NCI-H1105 (cell line): ENCODE results near the gene RBM44.
"Not testable (repeated sequence)": the region's sequence is repeated elsewhere in the genome, so short reads cannot be mapped to it uniquely, and the experiment has no call there.

ENCODE experiments used
- DNase-seq: peaks from one replicate; lab custom pipeline; 2025; lab: John Stamatoyannopoulos, UW

The RBM44 gene, protein sequence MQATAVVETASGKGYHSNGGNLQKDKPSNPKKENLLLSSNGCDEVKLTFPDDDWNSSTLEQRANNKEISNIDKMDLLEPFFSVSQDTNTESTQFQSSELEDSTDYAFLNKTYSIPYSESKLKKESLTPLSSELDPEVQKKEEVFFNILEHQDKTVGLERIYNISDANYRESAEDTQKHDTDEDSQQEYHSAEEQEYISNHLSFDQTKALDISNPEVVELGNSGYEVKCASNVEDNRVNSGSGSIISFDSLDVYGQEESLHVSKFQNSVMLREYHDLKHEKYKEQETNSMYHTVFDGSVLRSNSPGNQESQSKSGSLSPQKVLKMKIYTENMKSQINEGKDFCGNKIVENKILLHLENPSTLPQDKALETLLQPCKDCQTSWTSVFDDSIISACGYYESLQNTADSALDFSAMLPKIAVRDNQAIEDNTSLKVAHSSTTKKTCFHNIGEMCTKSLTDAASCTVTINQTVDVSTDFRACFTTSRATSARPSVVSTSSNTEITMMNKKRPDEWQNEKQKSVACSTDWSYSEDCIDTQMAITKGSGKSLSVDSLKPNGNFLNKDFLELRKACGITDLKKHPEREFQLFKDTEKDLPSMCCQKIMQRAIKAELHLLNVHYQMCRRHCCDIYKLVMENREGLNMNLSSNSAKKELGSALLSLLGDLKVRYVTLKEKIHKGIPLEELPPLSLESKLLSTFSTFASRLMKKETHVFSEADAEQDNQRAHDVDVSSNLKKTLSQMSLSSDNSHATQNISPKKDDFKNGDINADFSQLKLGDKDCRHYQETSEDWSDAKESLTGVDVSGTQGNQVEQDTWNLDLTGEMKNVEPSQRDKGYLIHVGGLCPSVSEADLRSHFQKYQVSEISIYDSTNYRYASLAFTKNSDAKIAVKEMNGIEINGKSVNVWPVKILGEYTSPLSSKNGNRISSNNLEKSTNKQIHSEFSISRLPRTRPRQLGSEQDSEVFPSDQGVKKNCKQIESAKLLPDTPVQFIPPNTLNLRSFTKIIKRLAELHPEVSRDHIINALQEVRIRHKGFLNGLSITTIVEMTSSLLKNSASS

DNA sequence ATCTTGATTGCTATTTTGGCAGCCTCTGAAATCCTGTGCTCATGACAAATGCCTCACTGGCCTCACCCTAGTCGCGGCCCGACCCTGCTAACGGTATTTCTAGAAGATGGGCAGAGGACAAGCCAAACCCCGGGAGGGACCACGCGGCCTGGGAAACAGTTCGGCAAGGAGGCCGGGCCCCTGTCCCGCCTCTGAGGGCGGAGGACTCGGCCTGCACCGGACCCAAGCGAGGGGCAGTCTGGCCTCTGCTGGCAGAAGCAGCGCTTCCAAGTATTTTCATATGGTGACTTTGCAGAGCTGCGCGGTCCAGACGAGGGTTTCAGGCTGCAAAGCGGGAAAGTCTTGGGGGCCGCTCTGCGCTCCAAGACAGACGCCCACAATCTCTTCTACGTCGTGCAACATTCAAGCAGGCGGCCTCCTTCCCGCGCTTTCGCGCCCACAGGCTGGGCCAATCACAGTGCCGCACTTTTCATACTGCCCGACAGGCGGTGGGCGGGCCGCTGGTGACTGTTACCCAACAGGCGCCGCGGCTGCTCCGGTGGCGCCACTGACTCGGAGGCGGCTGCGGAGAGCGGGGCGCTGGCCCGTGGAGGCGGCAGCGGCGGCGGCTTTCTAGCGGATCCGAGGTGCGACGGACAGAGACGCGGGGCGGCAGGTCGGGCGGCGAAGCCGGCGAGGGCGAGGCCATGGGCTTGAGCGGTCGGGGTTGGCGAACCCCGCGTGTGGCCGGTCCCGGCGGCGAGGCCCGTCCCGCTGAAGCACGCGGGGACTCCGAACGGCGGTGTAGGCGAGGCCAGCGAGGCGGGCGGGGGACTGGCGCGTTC lies at the start of gene RBM44:
Gene RBM44, plus strand, starts transcription at position 544 of the 824 bp plus-strand sequence. CDS start 14,831 bp downstream, outside the sequence.
- no peak for DNase-seq

DNA sequence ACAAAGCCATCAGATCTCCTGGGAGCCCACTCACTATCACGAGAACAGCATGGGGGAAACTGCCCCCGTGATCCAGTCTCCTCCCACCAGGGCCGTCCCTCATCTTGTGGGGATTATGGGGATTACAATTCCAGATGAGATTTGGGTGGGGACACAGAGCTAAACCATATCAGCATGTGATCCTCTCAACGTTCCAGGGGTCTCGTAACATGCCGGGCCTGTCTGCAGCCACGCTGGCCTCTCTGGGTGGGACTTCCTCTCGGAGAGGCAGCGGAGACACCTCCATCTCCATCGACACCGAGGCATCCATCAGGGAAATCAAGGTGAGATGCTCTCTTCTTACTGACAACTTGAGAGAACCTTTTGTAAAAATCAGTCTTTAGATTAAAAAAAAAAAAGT lies 49.6 kb upstream of the RBM44 start:
- no peak for DNase-seq

DNA sequence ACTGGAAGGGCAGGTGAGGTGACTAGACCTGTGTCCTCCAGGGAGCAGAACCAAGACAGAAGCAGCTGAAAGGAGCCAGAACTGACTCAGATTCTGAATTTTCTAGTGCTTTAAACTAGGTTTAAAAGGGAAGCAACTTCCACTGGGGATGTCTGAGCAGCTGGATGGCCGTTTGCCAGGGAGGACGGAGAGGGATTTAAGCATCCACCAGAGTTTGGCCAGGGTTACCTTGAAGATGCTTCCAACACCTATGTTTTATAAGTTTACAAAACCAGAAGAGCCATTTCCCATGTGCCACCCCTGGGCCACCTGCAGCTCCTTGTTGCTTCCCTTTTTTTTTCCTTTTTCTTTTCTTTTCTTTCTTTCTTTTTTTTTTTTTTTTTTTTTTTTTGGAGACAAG lies 48.6 kb upstream of the RBM44 start:
- DNase-seq: no peak

DNA sequence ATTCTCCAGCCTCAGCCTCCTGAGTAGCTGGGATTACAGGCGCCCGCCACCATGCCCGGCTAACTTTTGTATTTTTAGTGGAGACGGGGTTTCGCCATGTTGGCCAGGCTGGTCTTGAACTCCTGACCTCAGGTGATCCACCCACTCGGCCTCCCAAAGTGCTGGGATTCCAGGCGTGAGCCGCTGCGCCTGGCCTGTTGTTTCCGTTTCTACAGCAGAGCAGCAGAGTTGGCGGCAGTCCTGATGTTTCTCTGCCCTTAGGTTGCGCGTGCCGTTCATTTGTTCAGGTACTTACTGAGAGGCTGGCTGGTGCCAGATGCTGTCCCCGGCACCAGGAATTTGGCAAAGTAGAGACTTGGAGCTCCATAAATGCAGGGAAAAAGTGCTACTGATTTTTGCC lies 48.1 kb upstream of the RBM44 start:
- DNase-seq: not testable (repeated sequence)

DNA sequence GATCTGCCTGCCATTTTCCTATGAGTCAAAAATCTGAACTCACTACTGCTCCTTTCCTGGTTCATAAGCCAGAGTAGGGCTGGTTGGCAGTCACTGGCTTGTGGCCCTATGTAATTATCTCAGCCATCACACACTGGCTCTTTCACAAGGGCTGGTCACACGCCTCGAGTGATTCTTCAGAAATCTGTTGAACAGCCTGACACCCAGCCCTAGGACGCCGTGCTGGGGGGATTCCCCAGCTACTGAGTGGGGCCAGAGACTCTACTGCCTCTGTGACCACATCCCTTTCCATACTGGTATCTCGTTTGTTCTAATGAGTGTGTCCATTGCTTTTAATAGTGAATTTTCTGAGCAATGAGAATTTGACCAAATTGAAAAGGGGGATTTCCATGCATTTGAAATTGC lies 45.8 kb upstream of the RBM44 start:
- DNase-seq: no peak

DNA sequence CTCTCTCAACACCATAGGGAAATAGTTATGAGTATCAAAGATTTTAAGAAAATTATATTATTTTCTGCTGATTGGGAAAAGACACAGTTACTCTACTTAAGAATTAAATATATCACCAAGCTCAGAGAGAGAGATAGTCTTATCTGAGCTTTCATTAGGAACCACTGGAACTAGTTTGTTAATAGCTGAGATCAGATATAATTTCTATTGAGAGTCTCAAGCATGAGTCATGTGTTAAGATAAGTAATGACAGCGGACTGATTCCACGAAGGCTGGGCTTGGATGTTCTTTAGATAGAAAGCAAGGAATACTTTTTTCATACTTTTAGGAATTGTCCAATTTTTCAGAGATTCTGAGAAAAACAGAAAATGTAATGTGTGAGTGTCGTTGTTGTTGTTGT lies 44.4 kb upstream of the RBM44 start:
- DNase-seq: no peak

DNA sequence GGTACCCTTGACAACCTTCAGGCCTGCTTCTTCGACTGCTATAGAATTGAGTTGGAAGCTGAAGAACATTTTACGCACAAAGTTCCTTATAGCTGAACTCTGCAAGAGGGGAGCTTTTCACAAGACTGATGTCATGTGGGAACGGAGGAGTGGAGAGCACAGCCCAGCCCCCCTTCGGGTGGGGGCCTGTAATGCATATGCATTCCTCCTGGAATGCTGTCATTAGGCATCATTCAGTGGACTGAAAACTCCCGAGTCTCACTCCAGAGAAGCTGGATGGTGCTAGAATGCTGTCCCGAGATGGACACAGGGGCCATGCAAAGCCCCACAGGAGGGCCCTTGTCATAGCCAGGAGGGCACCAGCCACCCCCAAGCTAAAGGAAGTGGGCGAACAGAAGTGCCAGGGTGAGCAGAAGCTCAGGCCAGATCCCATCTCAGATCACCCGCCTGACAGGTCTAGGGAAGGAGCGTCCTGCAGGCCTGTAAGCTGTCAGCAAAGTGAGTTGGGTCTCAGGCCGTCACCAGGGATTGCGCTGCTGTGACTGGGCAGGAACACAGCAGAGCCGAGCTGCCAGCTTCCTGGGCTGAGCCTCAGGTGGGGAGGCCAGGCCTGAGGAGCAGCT lies 43.8 kb upstream of the RBM44 start:
- no peak for DNase-seq

DNA sequence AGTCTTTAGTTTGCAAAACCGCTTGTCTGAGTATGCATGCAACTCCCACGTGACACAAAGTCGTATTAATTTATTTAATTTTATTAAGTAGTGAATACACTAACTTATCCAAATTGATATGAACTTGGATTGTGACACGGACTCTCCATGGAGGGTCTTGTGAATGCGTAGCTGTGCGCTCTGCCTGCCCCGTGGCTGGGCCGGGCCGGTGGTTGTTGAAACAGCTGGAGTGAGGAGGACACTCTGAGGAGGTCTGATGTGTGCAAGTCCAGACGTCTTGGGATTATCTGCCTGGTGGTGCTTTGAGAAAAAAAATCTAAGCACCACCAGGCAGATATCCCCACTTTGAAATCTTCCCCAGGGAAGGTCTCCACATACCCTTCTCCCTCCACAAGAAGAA lies 41.0 kb upstream of the RBM44 start:
- no peak for DNase-seq

DNA sequence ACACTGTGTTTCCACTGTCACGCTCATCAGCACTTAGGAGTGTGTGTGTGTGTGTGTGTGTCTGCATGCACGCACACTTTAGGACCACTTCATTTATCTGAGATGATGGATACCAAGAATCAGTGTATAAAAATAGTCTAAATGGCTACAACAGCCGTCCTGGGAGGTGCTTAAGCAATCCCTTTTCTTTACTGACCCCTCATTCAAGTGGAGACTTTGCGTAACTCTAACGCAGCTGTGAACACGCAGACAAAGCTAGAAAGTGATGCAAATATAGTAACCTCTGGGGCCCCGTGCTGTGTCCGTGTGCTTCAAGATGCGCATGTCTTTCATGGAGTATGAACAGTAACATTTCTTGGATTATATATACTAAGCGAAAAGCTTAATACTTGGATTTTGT lies 40.4 kb upstream of the RBM44 start:
- DNase-seq: no peak

DNA sequence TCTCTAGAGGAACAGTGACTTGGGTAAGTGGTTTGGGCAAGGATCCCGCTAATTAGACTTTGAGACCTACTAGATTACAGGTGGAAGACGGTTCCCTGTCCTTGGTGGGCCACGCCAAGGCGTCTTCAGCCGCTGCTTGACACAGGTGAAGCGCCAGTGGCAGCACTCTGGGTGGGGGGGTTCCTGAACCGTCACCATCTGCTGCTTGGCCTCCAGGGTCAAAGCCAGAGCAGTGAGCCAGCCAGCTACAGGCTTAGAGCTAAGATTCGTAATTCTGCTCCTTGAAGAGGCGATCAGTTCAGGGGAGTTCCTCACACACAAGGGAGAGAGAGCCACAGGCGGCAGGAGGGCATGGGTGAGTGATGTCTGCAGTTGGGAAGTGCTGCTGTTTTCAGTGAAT lies 39.4 kb upstream of the RBM44 start:
- no peak for DNase-seq

DNA sequence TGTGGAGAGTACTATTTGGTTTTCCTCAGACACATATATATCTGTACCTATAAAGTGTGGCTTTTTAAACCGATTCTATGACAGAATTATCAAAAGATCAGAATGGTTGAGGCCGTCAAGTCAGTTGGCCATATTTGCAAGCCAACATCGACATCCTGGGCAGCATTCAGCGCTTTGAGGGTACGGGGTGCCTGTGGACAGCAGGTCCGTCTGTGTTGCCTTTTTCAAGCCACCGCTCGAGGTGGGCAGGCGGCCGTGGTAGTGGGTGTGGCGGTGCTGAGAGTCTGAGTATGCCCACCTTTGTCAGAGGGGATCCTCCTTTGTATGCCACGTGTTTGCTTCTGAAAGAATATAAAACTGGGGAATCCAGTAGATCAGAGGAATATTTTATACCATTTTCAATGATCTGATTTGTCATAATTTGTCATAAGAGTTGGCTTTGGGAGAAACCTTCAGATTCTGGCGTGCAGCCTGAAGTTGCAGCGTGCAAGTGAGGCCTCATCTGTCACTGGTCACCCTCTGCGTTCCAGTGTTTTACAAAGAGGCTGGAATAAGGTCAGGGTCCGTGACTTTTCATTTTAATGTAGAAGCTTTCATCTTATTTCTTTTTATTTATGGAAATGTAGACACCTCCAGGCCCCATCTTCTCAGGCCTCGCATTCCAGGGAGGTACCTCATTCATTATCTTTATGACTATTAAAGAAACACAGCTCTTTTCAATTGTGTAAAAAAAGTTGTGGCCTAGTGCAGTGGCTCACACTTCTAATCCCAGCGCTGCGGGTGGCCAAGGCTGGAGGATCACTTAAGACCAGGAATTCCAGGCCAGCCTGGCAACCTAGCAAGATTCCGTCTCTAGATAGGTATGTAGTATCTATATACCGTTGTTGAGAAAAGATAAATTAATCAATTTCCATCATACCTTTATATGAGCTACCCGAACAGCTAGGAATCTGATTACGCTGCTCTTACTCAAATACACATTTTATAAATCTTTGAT lies 37.8 kb upstream of the RBM44 start:
- DNase-seq: no peak

DNA sequence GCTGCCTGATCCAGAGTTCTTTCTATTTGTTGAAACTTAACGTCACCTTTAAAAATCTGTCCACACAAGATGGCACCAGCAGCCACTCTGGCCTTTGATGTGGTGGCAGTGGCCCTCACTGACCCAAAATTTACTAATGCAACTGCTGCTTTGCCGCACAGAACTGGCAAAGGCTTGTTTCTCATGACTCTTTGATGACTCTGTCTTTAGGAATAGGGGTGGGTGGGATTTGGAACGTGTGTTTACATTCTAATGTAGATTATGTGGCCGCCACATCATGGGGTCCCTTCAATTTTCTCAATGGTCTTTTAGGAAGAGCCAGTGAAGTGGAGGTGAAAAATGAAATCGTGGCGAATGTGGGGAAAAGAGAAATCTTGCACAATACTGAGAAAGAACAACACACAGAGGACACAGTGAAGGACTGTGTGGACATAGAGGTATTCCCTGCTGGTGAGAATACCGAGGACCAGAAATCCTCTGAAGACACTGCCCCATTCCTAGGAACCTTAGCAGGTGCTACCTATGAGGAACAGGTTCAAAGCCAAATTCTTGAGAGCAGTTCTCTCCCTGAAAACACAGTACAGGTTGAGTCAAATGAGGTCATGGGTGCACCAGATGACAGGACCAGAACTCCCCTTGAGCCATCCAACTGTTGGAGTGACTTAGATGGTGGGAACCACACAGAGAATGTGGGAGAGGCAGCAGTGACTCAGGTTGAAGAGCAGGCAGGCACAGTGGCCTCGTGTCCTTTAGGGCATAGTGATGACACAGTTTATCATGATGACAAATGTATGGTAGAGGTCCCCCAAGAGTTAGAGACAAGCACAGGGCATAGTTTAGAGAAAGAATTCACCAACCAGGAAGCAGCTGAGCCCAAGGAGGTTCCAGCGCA lies 36.0 kb upstream of the RBM44 start:
- not testable (repeated sequence) for DNase-seq

DNA sequence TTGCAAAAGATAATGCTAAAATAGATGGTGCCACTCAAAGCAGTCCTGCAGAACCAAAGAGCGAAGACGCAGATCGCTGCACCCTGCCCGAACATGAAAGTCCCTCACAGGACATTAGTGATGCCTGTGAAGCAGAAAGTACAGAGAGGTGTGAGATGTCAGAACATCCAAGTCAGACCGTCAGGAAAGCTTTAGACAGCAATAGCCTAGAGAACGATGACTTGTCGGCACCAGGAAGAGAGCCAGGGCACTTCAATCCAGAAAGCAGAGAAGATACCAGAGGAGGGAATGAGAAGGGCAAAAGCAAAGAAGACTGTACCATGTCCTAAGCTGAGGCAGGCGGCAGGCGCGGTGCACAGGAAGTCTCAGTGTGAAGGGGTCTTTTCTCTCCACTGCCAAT lies 34.8 kb upstream of the RBM44 start:
- no peak for DNase-seq

DNA sequence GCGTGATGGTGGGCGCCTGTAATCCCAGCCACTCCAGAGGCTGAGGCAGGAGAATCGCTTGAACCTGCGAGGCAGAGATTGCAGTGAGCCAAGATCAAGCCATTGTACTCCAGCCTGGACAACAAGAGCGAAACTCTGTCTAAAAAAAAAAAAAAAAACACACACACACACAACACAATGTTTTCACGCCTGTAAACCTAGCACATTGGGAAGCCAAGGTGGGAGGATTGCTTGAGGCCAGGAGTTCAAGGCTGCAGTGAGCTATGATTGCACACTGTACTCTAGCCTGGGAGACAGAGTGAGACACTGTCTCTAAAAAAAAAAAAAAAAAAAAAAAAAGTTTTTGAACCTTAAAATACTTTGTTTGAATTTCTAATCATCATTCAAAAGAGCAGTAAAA lies 33.5 kb upstream of the RBM44 start:
- not testable (repeated sequence) for DNase-seq

DNA sequence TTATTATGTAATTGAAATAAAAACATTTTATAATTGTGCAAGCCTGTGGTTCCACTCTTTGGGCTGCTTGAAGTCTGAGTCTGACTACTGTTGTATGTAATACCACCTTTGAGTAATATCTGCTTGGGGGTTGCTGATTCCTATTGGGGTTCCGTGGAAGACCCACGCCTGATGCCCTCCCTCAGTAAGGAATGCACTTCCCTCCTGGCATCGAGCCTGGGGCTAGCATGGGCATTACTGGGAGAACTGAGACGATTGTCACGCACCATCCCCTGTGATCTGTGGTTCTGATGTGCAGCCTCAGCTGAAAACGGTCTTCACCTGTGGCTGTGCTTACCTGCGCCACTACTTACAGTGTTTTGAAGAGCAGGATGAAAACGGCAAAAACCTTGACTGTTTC lies 32.7 kb upstream of the RBM44 start:
- DNase-seq: no peak

DNA sequence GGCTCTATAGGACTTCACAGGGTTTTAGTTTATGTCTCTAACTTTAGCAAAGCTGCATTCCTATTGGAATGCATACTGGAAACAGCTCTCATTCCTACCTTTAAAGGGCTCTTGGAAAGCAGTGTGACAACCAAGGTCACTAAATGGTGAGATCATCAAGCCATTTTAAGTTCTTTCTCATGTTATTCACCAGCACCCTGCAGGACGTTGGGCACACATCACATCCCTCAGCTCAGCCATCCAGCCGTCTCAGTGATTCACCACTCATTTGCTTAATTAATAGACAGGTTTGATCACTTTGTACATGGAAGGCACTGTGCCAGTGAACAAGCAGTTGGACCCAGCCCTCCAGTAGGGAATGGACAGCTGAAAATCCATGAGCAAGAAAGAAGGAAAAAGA lies 32.2 kb upstream of the RBM44 start:
- no peak for DNase-seq

DNA sequence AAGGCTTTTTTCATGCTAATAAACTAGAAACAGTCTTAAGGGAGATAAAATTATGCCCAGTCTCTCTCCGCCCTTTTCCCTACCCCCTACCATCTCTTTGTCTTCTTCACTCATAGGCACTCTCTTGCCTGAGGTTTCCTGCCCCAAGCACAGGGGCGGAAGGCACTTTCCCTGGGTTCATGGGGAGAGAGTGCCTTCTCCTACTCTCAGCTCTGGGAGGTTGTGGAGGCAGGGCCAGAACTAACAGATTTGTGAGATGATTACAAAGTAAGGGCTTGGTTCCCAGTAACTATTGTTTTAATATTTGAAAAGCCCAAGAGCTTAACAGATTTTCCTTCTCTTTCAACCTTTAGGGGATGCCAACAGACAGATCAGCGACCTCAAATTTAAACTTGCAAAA lies 26.1 kb upstream of the RBM44 start:
- no peak for DNase-seq

DNA sequence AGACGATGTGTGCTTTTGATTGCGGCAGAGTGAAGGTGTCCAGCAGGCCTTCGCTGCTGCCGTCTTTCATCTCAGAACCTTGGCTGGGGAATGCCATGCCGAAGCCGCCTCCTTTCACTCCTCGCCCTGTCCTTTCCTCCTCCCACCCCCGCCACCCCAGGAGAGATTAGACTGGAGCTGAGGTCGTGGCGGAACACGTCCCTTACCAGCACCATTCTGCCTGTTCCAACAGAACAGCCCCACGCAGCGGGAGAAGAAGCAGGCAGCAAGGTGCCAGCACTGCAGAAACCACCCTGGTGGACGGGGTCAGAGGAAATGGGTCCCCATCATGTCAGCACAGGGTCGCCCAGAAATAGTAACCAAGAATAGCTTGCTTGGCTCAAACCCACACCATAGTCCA lies 24.8 kb upstream of the RBM44 start:
- DNase-seq: no peak
